NCI-H226 (cell line): Measurements from ENCODE around the gene NDUFAF8.

Experiments used
- DNase-seq: peaks from one replicate; pipeline ENCODE4 v3.0.0-alpha.2; 2015

Gene NDUFAF8

DNA sequence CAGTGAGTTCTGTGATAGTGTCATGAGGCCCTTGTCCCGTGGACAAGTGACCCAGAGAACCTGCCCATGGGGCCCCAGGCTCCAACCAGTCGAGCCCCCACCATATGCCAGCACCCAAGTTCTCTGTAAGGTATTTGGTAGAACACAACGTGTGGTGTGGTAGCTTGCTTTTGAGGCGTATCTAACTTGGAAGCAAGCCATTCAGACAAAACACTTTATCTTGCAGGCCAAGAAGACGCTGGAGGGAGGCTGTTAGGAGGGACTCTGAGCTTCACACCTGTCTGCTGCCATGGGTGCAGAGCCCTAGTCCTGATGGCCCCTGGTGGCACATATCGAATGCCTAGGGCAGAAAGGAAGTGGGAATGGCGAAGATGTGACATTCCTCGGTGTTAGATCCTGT, 1.6 kb downstream of the NDUFAF8 start:
- no peak for DNase-seq

DNA sequence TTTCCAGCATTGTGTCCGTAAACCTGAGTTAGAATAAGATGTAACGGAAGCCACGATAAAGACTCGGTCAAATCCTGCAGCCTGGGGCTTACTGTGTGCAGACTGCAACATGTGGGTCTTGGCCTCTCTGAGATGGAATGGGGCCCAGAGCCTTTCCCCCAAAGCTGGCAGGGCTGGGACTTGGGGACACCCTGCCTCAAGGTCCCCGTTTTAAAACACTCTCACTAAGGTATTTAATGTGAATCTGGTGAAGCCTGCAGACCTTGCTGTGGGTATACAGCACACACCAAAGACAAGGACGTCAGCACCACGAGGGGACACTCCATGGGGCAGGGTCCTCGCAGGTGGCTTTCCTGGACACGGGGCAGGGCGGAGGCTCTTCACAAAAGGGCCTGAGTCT, 2.1 kb downstream of the NDUFAF8 start:
- DNase-seq = no peak

DNA sequence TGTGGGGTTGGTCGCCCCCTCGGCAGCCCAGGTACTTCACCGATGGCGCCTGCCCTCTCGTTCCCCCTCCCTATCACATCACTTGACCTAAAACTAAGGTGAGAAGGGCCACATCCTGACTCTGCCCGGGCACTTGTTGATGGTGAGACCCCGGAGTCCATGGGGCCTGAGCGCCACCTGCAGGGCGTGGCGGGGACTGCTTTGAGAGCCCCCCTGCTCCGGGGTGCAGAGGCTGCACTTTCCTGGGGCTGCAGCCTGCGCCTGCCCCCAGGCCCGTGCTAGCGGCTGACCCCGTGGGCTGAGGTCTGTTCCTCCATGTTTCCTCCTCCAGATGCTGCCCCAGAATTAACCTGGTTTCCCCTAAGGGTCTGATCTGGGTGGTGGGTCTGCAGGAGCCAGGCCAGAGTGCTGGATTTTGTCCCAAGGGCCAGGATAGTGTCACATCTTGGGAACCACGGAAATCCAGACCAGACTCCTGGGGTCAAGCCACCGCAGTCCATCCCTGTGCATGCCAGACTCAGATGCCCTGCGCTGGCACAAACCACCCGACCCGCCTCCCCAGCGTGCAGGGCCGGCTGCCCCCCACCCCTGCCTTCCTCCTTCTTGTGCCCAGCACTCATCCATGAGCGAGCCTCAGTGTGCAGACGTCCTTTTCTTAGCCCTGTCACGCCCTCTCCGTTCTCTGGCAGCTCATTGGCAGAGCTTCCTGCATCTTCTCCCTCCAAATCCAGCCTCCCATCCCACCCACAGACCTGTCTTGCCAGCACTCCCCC, 2.7 kb downstream of the NDUFAF8 start:
- no peak for DNase-seq

- no peak for DNase-seq
Measured at GRCh38 chr17:81242421-81243332, 3.6 kb downstream of the NDUFAF8 start.

- no peak for DNase-seq
Measured at GRCh38 chr17:81243333-81243664, 4.2 kb downstream of the NDUFAF8 start.

GRCh38 chr17:81244358-81245023, 5.4 kb downstream of the NDUFAF8 start:
- DNase-seq = no peak

GRCh38 chr17:81245024-81245664, 6.0 kb downstream of the NDUFAF8 start:
- DNase-seq = no peak

GRCh38 chr17:81245665-81246342, 6.7 kb downstream of the NDUFAF8 start:
- no peak for DNase-seq

DNA sequence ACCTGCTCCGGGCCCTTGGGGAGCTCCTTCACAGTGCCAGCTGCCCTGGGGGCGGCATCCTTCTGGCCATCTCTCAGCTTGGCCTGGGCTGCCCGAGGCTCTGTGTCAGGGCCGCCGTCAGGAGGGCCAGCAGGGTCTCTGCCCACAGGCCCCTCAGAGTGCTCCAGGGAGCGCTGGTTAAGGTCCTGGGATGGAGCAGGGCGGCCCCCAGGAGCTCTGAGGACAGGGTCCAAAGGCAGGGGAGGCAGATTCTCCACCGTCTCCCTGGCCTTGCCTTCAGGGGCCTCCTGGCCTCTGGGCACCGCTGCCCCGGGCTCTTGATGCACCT, 7.2 kb downstream of the NDUFAF8 start:
- DNase-seq = no peak

DNA sequence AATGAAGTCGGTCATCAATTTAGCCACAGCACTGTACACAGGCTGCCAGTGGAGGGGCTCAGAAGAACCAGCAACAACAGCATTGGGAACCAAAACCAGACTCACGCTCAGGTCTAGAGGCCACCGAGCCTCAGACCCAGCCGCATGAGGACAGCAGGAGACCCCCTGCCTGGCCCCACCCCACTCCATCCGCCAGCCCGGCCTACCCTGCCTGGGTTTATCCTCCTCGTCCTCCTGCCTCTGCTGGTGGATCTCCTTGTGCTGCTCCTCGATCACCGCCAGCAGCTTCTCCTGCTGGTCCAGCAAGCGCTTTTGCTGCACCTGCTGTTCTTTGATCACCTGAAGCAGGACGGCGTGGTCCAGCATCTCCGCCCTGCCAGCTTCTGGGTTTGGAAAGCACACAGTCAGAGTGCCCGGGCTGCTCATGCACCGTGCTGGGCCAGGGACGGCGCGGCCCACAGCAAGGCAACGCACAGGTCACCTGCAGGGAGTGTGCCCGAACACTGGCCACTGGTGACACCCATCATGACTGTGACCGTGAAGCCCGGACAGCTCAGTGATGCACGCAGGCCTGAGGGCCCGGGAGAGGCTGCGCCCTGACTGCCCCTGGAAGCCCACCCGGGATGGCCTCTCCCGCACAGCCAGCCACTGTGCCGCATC, 7.7 kb downstream of the NDUFAF8 start:
- DNase-seq = no peak

- no peak for DNase-seq
Measured at GRCh38 chr17:81247339-81247990, 8.3 kb downstream of the NDUFAF8 start.

GRCh38 chr17:81248649-81249048, 9.5 kb downstream of the NDUFAF8 start:
- no peak for DNase-seq

DNA sequence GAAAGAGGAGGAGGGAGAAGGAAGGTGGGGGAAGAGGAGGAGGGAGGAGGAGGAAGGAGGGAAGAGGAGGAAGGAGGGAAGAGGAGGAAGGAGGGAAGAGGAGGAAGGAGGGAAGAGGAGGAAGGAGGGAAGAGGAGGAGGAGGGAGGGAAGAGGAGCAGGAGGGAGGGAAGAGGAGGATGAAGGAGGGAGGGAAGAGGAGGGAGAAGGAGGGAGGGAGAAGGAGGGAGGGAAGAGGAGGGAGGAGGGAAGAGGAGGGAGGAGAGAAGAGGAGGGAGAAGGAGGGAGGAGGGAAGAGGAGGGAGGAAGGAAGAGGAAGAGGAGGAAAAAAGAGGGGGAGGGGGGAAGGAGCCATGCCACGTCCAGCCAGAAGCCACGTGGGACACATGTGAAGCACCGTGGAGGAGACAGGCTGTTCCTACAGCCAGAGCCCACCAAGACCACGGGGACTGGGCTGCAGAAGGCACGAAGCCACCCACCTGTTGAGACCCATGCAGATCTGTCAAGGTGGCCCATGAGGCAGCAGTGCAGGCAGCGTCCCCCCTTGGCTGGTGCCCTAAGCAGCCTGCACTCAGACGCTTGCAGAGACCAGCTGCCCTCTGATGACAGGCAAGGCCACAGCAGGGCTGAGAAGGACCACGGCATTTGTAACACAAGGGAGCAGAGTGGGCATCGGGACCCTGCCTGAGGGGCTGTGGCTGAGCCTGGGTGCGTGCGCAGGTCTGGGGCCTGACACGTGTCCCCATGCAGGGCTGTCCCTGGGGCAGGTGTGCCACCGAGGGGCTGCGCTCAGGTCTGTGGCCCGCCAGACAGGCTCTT, 10.3 kb downstream of the NDUFAF8 start:
- no peak for DNase-seq

DNA sequence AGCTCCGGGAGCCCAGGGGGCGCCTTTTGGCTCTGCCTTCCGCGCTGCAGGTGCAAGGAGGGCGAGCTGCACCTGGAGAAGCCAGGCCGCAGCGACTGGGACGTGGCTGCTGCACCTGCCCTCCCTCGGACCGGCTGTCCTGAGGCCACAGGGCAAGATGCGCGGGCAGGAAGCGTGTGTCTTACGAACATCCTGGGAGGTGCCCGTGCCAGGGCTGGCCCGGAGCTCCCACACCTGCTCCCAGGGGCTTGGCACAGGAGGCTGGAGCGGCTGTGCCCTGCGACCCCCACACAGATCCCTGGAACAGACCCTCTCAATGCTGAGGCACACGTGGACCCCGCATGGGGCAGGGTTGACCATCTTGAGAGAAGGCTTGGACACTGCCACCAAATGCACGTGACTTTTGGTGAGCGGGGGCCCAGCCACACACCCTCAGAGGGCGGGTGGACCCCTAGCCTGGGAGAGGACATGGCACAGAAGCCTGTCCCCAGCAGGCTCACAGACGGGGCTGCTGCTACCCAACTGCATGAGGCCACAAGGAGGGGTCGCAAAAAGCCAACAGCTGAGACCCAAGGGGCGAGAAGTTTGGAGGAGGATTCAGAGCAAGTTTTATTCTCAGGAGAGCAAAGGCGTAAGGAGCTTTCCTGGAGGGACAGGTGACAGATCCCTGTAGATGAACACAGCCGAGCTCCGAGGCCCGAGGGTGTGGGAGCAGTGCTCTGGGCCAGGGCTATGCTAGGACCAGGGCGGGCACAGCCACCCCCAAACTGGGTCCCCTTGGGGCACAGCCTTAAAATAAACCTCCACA, 11.4 kb downstream of the NDUFAF8 start:
- DNase-seq = no peak

GRCh38 chr17:81251094-81251708, 12.1 kb downstream of the NDUFAF8 start:
- no peak for DNase-seq

DNA sequence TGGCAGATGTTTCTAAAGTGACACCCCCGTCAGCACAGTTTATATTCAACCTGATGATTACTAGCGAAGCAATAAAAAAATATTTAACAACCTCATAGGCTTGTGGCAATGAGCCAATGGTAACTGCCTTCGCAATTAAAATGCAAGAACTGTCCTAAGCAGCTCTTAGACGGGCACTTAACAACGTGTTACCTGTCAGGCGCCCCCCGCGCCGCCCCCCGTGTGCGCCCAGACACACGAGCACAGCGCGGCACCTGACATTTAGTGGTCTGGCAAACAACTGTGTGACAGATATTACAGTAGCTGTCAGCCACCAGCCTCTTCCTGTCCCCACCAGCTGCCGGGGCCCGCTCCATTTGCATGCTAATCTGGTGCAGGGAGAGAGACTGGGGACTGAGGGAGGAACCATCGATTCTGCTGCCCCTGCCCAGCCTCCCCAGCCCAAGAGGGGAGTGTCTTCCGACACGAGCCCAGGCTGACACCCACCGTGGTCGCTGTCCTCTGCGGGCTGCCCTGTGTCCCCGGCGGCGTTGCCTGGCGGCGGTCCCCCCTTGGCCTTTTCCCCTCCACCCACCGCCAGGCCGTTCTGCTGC, 12.7 kb downstream of the NDUFAF8 start:
- no peak for DNase-seq

DNA sequence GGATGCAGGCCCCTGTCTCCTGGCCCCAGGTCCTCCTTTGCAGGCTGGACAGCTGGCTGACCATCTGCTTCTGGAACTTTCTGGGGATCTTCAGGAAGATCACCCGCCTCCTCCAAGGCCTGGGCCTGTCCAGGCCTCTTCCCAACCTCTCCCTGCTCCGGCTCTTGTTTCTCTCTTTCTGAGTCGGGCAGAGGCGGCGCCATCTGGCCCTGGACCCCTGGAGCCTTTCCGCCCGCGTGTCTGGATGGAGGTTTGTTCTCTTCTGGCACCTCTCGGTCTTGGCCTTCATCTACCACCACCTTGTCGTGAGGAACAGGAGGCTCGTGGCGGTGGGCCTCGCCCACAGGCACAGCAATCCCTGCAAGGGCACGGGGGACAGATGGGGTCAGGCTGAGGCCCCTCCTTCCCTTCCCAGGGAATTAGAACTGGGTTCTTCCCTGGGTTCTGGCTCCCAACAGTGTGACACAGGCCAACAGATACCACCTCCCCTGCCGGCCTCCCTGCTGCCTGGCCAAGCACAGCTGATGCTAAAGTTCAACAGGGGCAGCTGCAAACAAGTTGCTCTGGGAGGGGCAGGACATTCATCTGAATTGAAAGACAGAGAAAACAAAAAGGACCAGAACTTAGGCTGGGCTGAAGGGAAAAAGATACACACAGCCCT, 13.3 kb downstream of the NDUFAF8 start:
- no peak for DNase-seq

- DNase-seq = no peak
Measured at GRCh38 chr17:81252987-81253329, 13.8 kb downstream of the NDUFAF8 start.
